DOHH2 (cell line): ENCODE measurements around the gene NCAN.

Source experiments
- H3F3A ChIP-seq: fragments of 200-600 bp; sonication (generic), shearing (Covaris generic); 2 replicates; pipeline ENCODE4 v1.6.0; 2016; ENCODE audit warnings: antibody characterized with exemption, mild to moderate bottlenecking; ENCODE audit not compliant: control insufficient read depth, insufficient read depth
- H3K27ac ChIP-seq: fragments of 200-600 bp; sonication (generic); 2 replicates; pipeline ENCODE4 v1.5.1; 2014; ENCODE audit warnings: low read depth, mild to moderate bottlenecking, low read length, moderate library complexity
- H3K27me3 ChIP-seq: fragments of 200-600 bp; sonication (generic); 2 replicates; pipeline ENCODE4 v1.6.1; 2014; ENCODE audit warnings: mild to moderate bottlenecking, low read length, mixed read lengths; ENCODE audit not compliant: control insufficient read depth
- H3K36me3 ChIP-seq: fragments of 200-600 bp; sonication (generic); 2 replicates; pipeline ENCODE4 v1.6.1; 2014; ENCODE audit warnings: mild to moderate bottlenecking, low read length, moderate library complexity, mixed read lengths; ENCODE audit not compliant: control insufficient read depth
- H3K4me1 ChIP-seq: fragments of 200-600 bp; sonication (generic); 2 replicates; pipeline ENCODE4 v1.6.1; 2014; ENCODE audit warnings: mild to moderate bottlenecking, low read length, mixed read lengths; ENCODE audit not compliant: control insufficient read depth
- H3K4me2 ChIP-seq: fragments of 200-600 bp; sonication (generic); 2 replicates; pipeline ENCODE4 v1.6.0; 2014; ENCODE audit warnings: mild to moderate bottlenecking, low read length, moderate library complexity
- H3K4me3 ChIP-seq: fragments of 200-600 bp; sonication (generic); 2 replicates; pipeline ENCODE4 v1.5.1; 2014; ENCODE audit warnings: mild to moderate bottlenecking, low read length, mixed read lengths
- H3K79me2 ChIP-seq: fragments of 200-600 bp; sonication (generic); 2 replicates; pipeline ENCODE4 v1.6.1; 2014; ENCODE audit warnings: mild to moderate bottlenecking, low read length, mixed read lengths; ENCODE audit not compliant: control insufficient read depth
- H3K9me2 ChIP-seq: fragments of 200-600 bp; sonication (generic); replicated peaks from 2 replicates; pipeline ENCODE4 v1.6.1; 2014; ENCODE audit warnings: mild to moderate bottlenecking, low read length, mixed read lengths; ENCODE audit not compliant: control insufficient read depth
- H3K9me3 ChIP-seq: fragments of 200-600 bp; sonication (generic); 2 replicates; pipeline ENCODE4 v1.6.1; 2014; ENCODE audit warnings: antibody characterized with exemption, low read length, mixed read lengths; ENCODE audit not compliant: control insufficient read depth, insufficient read depth
- H4K20me1 ChIP-seq: fragments of 200-600 bp; sonication (generic); 2 replicates; pipeline ENCODE4 v1.6.0; 2014; ENCODE audit warnings: low read depth, mild to moderate bottlenecking, antibody characterized with exemption, low read length, moderate library complexity; ENCODE audit not compliant: control insufficient read depth, insufficient read depth
- CTCF ChIP-seq: fragments of 200-600 bp; sonication (generic); IDR thresholded peaks from one replicate; pipeline ENCODE4 v1.5.1; 2014; ENCODE audit warnings: antibody characterized with exemption, mild to moderate bottlenecking, low read depth, low read length; ENCODE audit not compliant: poor library complexity, severe bottlenecking
- EZH2phosphoT487 ChIP-seq: fragments of 200-600 bp; sonication (generic); IDR thresholded peaks from 2 replicates; pipeline ENCODE4 v1.6.1; 2017; ENCODE audit warnings: borderline replicate concordance, mild to moderate bottlenecking, antibody characterized with exemption, low read length, moderate library complexity, mixed read lengths

The NCAN gene

GRCh38 chr19:19267305-19267704, 55.5 kb downstream of the NCAN start:
- Histone ChIP-seq H3K27ac (no peak overlapping the region), H3K4me3 (no peak overlapping the region), H3K79me2 (no peaks in the 10 kb centered on the region), H3K27me3 (peaks cover 19% of the 10 kb centered on the region), H3K36me3 (no peaks in the 10 kb centered on the region), H3K9me3 (no peaks in the 10 kb centered on the region), H4K20me1 (no peaks in the 10 kb centered on the region), H3F3A (no peaks in the 10 kb centered on the region), H3K9me2 (no peaks in the 10 kb centered on the region), H3K4me1 (no peaks in the 10 kb centered on the region), H3K4me2 (no peak overlapping the region)
- TF ChIP-seq EZH2phosphoT487 (no peak), CTCF (no peak)

GRCh38 chr19:19268453-19269385, 57.0 kb downstream of the NCAN start:
- Histone ChIP-seq H3K4me1 (no peaks in the 10 kb centered on the region), H3K79me2 (no peaks in the 10 kb centered on the region), H3K9me3 (no peaks in the 10 kb centered on the region), H3K27ac (no peak overlapping the region), H3K4me2 (no peak overlapping the region), H3K27me3 (peaks cover 10% of the 10 kb centered on the region; the same call in 1 of the 2 replicates), H3K9me2 (no peaks in the 10 kb centered on the region), H3K4me3 (no peak overlapping the region), H3F3A (no peaks in the 10 kb centered on the region), H3K36me3 (no peaks in the 10 kb centered on the region), H4K20me1 (no peaks in the 10 kb centered on the region)
- TF ChIP-seq EZH2phosphoT487 = no peak
- no peak for TF ChIP-seq CTCF

- no peaks in the 10 kb centered on the region for H3K9me2 ChIP-seq
- TF ChIP-seq CTCF (no peak), EZH2phosphoT487 (no peak)
- H3K27ac ChIP-seq = no peak overlapping the region
- no peaks in the 10 kb centered on the region for H3K36me3 ChIP-seq
- no peak overlapping the region for H3K4me2 ChIP-seq
- H3K9me3 ChIP-seq = no peaks in the 10 kb centered on the region
- no peak overlapping the region for H3K4me3 ChIP-seq
- no peaks in the 10 kb centered on the region for H3F3A ChIP-seq
- no peaks in the 10 kb centered on the region for H3K4me1 ChIP-seq
- H4K20me1 ChIP-seq = no peaks in the 10 kb centered on the region; the same call in 1 of the 2 replicates
- no peaks in the 10 kb centered on the region for H3K79me2 ChIP-seq
- H3K27me3 ChIP-seq = peaks cover 7% of the 10 kb centered on the region; the same call in 1 of the 2 replicates
Observed at GRCh38 chr19:19269952-19270694, 58.4 kb downstream of the NCAN start.
